Muscle of leg (tissue), 11 donors: Measurements from ENCODE around the gene LRRC45. TPM values are rescaled to one million over a fixed set of nuclear protein-coding genes. Genes with fewer than 3 reads are reported as not detected.

ENCODE experiments used
- DNase-seq: peaks from one replicate; pipeline ENCODE4 v3.0.0; 2013
- H3K27ac ChIP-seq: one replicate; pipeline ENCODE4 v1.5.1; 2013; ENCODE audit warnings: mild to moderate bottlenecking, low read length, control low read depth
- H3K27me3 ChIP-seq: one replicate; pipeline ENCODE4 v1.6.1; 2013; ENCODE audit warnings: low read length; ENCODE audit not compliant: control insufficient read depth, insufficient read depth
- H3K36me3 ChIP-seq: one replicate; pipeline ENCODE4 v1.6.1; 2013; ENCODE audit warnings: low read length; ENCODE audit not compliant: control insufficient read depth, insufficient read depth
- H3K4me1 ChIP-seq: one replicate; pipeline ENCODE4 v1.6.1; 2013; ENCODE audit warnings: low read length; ENCODE audit not compliant: control insufficient read depth, insufficient read depth
- H3K4me3 ChIP-seq: one replicate; pipeline ENCODE4 v1.5.1; 2013; ENCODE audit warnings: low read length, control low read depth
- H3K9me3 ChIP-seq: replicated peaks from 2 replicates; pipeline ENCODE4 v1.6.1; 2013; ENCODE audit warnings: low read depth, low read length; ENCODE audit not compliant: control insufficient read depth
- WGBS: methylation state at CpG from one replicate; pipeline ENCODE4 v1.1.5; 2013; ENCODE audit warnings: missing lambda C conversion rate; ENCODE audit not compliant: insufficient coverage; 5-methylcytosine and 5-hydroxymethylcytosine counted together
- polyA plus RNA-seq, 8 donors: library from polyadenylated mRNA; unstranded; fragments of 120-200 nt; gene quantifications; one replicate each; pipeline versions ENCODE4 v1.2.1 to v1.2.3, GENCODE V29; 2013; ENCODE audit warnings: inconsistent platforms in 1 of 8, low replicate concordance in 1 of 8; ENCODE audit not compliant: insufficient read length in 8 of 8, insufficient read depth in 1 of 8
- total RNA-seq: library from RNA; stranded (reverse); fragments of 120-200 nt; gene quantifications from one replicate; pipeline ENCODE4 v1.2.4, GENCODE V29; 2013

Gene LRRC45
- total and polyA plus RNA-seq, 9 donors = 8.4 to 12.3 (median 9.7) TPM

GRCh38 chr17:82013772-82014321, 9.3 kb upstream of the LRRC45 start:
- no peak overlapping the region for H3K27ac ChIP-seq
- no peak overlapping the region for H3K4me3 ChIP-seq
- H3K4me1 ChIP-seq = peaks cover 21% of the 10 kb centered on the region
- no peak for DNase-seq
- WGBS = 89% methylated on average over 16 of the region's 16 CpGs
- peaks cover 29% of the 10 kb centered on the region for H3K36me3 ChIP-seq
- no peaks in the 10 kb centered on the region for H3K9me3 ChIP-seq
- H3K27me3 ChIP-seq = no peaks in the 10 kb centered on the region

GRCh38 chr17:82014432-82014831, 8.7 kb upstream of the LRRC45 start:
- H3K27me3 ChIP-seq = no peaks in the 10 kb centered on the region
- H3K9me3 ChIP-seq = no peaks in the 10 kb centered on the region
- H3K36me3 ChIP-seq = peaks cover 26% of the 10 kb centered on the region
- H3K4me3 ChIP-seq = no peak overlapping the region
- DNase-seq = no peak
- peaks cover 21% of the 10 kb centered on the region for H3K4me1 ChIP-seq
- 80% methylated on average over 18 of the region's 23 CpGs for WGBS
- H3K27ac ChIP-seq = no peak overlapping the region

GRCh38 chr17:82014971-82015310, 8.2 kb upstream of the LRRC45 start:
- Histone ChIP-seq H3K9me3 (no peaks in the 10 kb centered on the region), H3K27ac (no peak overlapping the region), H3K4me1 (peaks cover 21% of the 10 kb centered on the region), H3K4me3 (no peak overlapping the region), H3K27me3 (no peaks in the 10 kb centered on the region), H3K36me3 (peaks cover 24% of the 10 kb centered on the region)
- 85% methylated on average over 6 of the region's 13 CpGs for WGBS
- DNase-seq = no peak

- Histone ChIP-seq H3K9me3 (no peaks in the 10 kb centered on the region), H3K27ac (no peak overlapping the region), H3K4me1 (peaks cover 21% of the 10 kb centered on the region), H3K27me3 (no peaks in the 10 kb centered on the region), H3K36me3 (peaks cover 24% of the 10 kb centered on the region), H3K4me3 (no peak overlapping the region)
- no peak for DNase-seq
- WGBS = 47% methylated on average over 18 of the region's 24 CpGs
Observed at GRCh38 chr17:82015311-82015971, 7.7 kb upstream of the LRRC45 start.

GRCh38 chr17:82016061-82016874, 6.8 kb upstream of the LRRC45 start:
- WGBS = 74% methylated on average over 20 of the region's 28 CpGs
- no peak overlapping the region for H3K4me3 ChIP-seq
- H3K27ac ChIP-seq = no peak overlapping the region
- peaks cover 25% of the 10 kb centered on the region for H3K4me1 ChIP-seq
- H3K27me3 ChIP-seq = no peaks in the 10 kb centered on the region
- DNase-seq = no peak
- peaks cover 24% of the 10 kb centered on the region for H3K36me3 ChIP-seq
- no peaks in the 10 kb centered on the region for H3K9me3 ChIP-seq

GRCh38 chr17:82016875-82017459, 6.1 kb upstream of the LRRC45 start:
- H3K27ac ChIP-seq = no peak overlapping the region
- WGBS = 83% methylated on average over 21 of the region's 24 CpGs
- peaks cover 21% of the 10 kb centered on the region for H3K36me3 ChIP-seq
- H3K27me3 ChIP-seq = no peaks in the 10 kb centered on the region
- no peaks in the 10 kb centered on the region for H3K9me3 ChIP-seq
- H3K4me3 ChIP-seq = no peak overlapping the region
- no peak for DNase-seq
- peaks cover 32% of the 10 kb centered on the region for H3K4me1 ChIP-seq

GRCh38 chr17:82017612-82018151, 5.4 kb upstream of the LRRC45 start:
- 63% methylated on average over 7 of the region's 13 CpGs for WGBS
- no peak for DNase-seq
- H3K4me3 ChIP-seq = no peak overlapping the region
- H3K27ac ChIP-seq = no peak overlapping the region
- H3K9me3 ChIP-seq = no peaks in the 10 kb centered on the region
- H3K27me3 ChIP-seq = no peaks in the 10 kb centered on the region
- peaks cover 21% of the 10 kb centered on the region for H3K36me3 ChIP-seq
- peaks cover 30% of the 10 kb centered on the region for H3K4me1 ChIP-seq

GRCh38 chr17:82018152-82018988, 4.7 kb upstream of the LRRC45 start:
- Histone ChIP-seq H3K27me3 (no peaks in the 10 kb centered on the region), H3K27ac (no peak overlapping the region), H3K4me1 (peaks cover 25% of the 10 kb centered on the region), H3K9me3 (no peaks in the 10 kb centered on the region), H3K36me3 (peaks cover 21% of the 10 kb centered on the region), H3K4me3 (no peak overlapping the region)
- DNase-seq = no peak
- WGBS = 56% methylated on average over 18 of the region's 19 CpGs

- Histone ChIP-seq H3K4me3 (no peak overlapping the region), H3K4me1 (peaks cover 32% of the 10 kb centered on the region)
- 81% methylated on average over 24 of the region's 33 CpGs for WGBS
Observed at GRCh38 chr17:82018989-82019689, 4.0 kb upstream of the LRRC45 start.

More at GRCh38 chr17:82018989-82019689, 4.0 kb upstream of the LRRC45 start:
- Histone ChIP-seq H3K36me3 (peaks cover 21% of the 10 kb centered on the region), H3K9me3 (no peaks in the 10 kb centered on the region), H3K27ac (no peak overlapping the region), H3K27me3 (no peaks in the 10 kb centered on the region)
- DNase-seq = no peak
